ENCODE results near the gene TMEFF2.

DNA sequence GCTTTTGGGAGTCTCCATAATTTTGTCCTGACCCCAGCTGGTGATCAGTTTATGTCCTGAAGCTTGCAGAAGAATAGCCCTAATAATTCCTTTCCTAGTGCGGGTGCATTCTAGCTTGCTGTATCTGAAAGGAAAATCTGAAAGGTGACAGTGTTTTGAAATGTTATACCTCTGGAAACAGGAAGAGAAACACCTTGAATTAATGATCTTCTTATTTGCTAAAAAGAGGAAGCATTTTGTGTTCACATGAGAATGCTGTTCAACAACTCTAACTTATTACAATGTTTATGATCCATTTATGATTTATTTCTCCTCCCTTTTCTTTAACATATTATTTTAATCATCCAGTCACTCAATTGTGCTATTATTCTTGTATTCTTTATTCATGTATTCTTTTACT lies 280.9 kb downstream of the TMEFF2 start:
- TF ChIP-seq CTCF (IDR thresholded peaks at IDR 0.05) = no peak
- TF ChIP-seq POLR2A (IDR thresholded peaks at IDR 0.05) = no peak
